Measurements from ENCODE around the gene COL28A1.

DNA sequence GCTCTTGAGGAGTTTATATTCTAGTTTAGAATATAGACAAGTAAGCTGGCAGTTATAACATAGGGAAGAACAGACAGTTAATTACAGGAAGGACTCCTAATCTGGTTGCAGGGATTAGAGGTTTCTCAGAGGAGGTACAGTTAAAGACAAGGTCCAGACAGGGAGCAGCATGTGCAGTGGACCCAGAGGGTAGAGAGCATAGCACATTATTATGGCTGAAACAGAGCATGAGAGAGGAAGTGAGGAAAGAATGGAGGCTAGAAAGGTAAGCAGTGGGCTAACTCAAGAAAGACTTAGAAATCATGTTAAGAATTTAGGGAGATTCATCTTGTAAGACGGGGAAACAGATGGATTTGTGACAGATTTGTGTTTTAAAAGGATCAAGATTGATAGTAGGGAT lies 40.7 kb upstream of the COL28A1 start:
- TF ChIP-seq, protein P1, sequence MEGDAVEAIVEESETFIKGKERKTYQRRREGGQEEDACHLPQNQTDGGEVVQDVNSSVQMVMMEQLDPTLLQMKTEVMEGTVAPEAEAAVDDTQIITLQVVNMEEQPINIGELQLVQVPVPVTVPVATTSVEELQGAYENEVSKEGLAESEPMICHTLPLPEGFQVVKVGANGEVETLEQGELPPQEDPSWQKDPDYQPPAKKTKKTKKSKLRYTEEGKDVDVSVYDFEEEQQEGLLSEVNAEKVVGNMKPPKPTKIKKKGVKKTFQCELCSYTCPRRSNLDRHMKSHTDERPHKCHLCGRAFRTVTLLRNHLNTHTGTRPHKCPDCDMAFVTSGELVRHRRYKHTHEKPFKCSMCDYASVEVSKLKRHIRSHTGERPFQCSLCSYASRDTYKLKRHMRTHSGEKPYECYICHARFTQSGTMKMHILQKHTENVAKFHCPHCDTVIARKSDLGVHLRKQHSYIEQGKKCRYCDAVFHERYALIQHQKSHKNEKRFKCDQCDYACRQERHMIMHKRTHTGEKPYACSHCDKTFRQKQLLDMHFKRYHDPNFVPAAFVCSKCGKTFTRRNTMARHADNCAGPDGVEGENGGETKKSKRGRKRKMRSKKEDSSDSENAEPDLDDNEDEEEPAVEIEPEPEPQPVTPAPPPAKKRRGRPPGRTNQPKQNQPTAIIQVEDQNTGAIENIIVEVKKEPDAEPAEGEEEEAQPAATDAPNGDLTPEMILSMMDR (IDR thresholded peaks at IDR 0.05; ENCODE audit: low read length) = no peak
- no peak for TF ChIP-seq EZH2 (IDR thresholded peaks at IDR 0.05; ENCODE audit: borderline replicate concordance, low read length)

Data from OCI-LY1 (cell line).